Mucosa of descending colon (tissue), 3 donors: ENCODE data around the gene KCNK13. TPM values are rescaled to one million over a fixed set of nuclear protein-coding genes. Genes with fewer than 3 reads are reported as not detected.

ENCODE experiments used
- ATAC-seq: fragments of 200-7000 bp; cut with Tn5 transposase; one replicate; pipeline ENCODE4 v1.9.1; 2020; ENCODE audit warnings: mild to moderate bottlenecking, moderate library complexity
- DNase-seq, 3 donors: peaks; one replicate each; pipeline ENCODE4 v3.0.0-alpha.2; 2020
- H3K36me3 ChIP-seq: fragments of 200-600 bp; one replicate; pipeline ENCODE4 v1.8.0; 2021; ENCODE audit warnings: low read depth, mild to moderate bottlenecking
- H3K4me1 ChIP-seq: fragments of 200-600 bp; one replicate; pipeline ENCODE4 v1.8.0; 2021; ENCODE audit warnings: low read depth, mild to moderate bottlenecking
- H3K4me3 ChIP-seq: fragments of 200-600 bp; one replicate; pipeline ENCODE4 v1.8.0; 2021; ENCODE audit warnings: mild to moderate bottlenecking
- H3K9me3 ChIP-seq: fragments of 200-600 bp; one replicate; pipeline ENCODE4 v1.8.0; 2021; ENCODE audit warnings: mild to moderate bottlenecking
- intact Hi-C, 2 donors: fragments of 100-400 bp; cut with DNase I in 1 of 2; cut with micrococcal nuclease in 1 of 2; formaldehyde crosslinking; loops; one replicate each; pipeline versions ENCODE4 v1.11.0 to v1.11.1; 2022; cut with DNase I, micrococcal nuclease
- total RNA-seq, 3 donors: library from RNA; stranded (reverse); fragmentation: NEBNext Ultra II Directional in 2 of 3; extraction: Animal tissue kit (Norgen Biotek cat#: 25700) in 2 of 3; gene quantifications; one replicate each; pipeline versions ENCODE4 v1.2.1 to v1.2.4, GENCODE V29; 2021 to 2023
- TF ChIP-seq, protein P1 (sequence below): fragments of 200-600 bp; IDR thresholded peaks from one replicate; pipeline ENCODE4 v1.8.0; 2022; ENCODE audit warnings: antibody characterized with exemption, mild to moderate bottlenecking
- donor health status: DM: no; HTN: no; CAD: no; lungs with moderate emphysema.
- donor health status: DM: no; HTN: no; CAD: no.
- donor health status: DM: no; HTN: yes; CAD: no.

KCNK13 gene
- total RNA-seq, 3 donors from 2014 or later = 0.25 to 0.67 (median 0.29) TPM

DNA sequence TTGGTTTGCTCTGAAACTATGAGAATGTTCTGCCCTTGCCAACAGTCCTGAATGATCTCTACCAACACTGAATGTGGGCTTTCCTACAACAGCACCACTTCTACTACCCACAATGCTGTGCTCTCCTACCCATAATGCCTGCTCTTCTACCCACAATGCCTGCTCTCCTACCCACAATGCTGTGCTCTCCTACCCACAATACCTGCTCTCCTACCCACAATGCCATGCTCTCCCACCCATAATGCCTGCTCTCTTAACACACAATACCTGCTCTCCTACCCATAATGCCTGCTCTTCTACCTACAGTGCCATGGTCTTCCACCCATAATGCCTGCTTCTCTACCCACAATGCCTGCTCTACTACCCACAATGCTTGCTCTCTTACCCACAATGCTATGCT lies 92.3 kb downstream of the KCNK13 start:
- Histone ChIP-seq H3K36me3 (no peaks in the 10 kb centered on the region), H3K4me3 (no peak overlapping the region), H3K4me1 (no peaks in the 10 kb centered on the region), H3K9me3 (no peaks in the 10 kb centered on the region)
- DNase-seq (no peak), ATAC-seq (no peak)
- TF ChIP-seq, protein P1, sequence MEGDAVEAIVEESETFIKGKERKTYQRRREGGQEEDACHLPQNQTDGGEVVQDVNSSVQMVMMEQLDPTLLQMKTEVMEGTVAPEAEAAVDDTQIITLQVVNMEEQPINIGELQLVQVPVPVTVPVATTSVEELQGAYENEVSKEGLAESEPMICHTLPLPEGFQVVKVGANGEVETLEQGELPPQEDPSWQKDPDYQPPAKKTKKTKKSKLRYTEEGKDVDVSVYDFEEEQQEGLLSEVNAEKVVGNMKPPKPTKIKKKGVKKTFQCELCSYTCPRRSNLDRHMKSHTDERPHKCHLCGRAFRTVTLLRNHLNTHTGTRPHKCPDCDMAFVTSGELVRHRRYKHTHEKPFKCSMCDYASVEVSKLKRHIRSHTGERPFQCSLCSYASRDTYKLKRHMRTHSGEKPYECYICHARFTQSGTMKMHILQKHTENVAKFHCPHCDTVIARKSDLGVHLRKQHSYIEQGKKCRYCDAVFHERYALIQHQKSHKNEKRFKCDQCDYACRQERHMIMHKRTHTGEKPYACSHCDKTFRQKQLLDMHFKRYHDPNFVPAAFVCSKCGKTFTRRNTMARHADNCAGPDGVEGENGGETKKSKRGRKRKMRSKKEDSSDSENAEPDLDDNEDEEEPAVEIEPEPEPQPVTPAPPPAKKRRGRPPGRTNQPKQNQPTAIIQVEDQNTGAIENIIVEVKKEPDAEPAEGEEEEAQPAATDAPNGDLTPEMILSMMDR = no peak
- intact Hi-C loops = no loop called here

DNA sequence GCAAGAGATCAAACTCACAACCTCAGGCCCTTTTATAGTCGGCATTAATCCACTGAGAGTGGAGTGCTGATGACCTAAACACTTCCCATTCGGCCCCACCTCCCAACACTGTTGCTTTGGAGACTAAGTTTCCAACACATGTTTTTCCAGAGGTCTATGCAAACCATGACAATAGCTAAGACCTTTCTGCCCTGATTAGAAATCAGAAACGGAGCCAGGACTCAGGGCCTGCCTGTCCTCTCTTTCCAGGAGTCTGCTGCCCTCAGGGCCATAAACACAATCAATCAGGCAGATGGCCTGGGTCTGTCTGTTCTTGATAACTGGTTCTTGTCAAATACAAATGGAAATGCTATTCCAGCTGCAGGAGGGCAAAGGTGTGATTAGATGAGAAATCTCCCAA lies 97.4 kb downstream of the KCNK13 start:
- ATAC-seq = no peak
- intact Hi-C loops = no loop called here
- no peaks in the 10 kb centered on the region for H3K4me1 ChIP-seq
- no peak for DNase-seq
- H3K4me3 ChIP-seq = no peak overlapping the region
- TF ChIP-seq, protein P1 = no peak
- H3K36me3 ChIP-seq = no peaks in the 10 kb centered on the region
- H3K9me3 ChIP-seq = no peaks in the 10 kb centered on the region

DNA sequence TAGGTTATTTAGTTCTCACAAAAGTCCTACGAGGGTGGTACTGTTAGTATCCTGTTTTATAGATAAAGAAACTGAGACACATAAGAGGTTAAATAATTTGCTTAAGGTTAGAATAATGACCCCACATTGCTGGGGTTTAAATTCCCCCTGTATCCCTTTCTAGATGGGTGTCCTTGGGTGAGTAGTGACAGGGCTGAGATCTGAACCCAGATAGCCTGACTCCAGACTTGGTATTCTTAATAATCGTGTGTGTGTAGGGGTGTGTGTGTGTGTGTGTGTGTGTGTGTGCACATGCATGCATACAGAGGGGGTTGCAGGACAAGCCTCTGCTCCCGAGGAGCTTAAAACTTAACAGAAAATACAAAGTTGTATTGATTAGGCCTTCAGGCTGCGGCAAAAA lies 97.9 kb downstream of the KCNK13 start:
- DNase-seq (no peak), ATAC-seq (no peak)
- H3K36me3 ChIP-seq = no peaks in the 10 kb centered on the region
- H3K4me3 ChIP-seq = no peak overlapping the region
- H3K4me1 ChIP-seq = no peaks in the 10 kb centered on the region
- H3K9me3 ChIP-seq = no peaks in the 10 kb centered on the region
- TF ChIP-seq, protein P1 = no peak
- intact Hi-C loops = no loop called here

DNA sequence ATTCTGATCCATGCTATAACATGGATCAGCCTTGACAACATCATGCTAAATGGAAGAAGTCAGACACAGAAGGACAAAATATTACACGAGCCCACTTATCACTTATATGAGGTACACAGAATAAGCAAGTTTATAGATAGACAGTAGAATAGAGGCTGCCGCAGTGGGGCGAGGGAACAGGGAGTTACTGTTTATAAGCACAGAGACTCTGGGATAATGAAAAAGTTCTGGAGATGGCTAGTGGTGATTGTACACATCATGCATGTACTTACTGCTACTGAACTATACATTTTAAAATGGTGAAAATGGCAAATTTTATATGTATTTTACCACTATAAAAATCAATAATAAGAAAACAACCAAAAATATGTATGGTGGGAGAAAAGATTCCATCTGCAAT lies 99.3 kb downstream of the KCNK13 start:
- Histone ChIP-seq H3K4me1 (no peaks in the 10 kb centered on the region), H3K36me3 (no peaks in the 10 kb centered on the region), H3K4me3 (no peak overlapping the region), H3K9me3 (no peaks in the 10 kb centered on the region)
- TF ChIP-seq, protein P1 = no peak
- DNase-seq (no peak), ATAC-seq (no peak)
- intact Hi-C loops = no loop called here

DNA sequence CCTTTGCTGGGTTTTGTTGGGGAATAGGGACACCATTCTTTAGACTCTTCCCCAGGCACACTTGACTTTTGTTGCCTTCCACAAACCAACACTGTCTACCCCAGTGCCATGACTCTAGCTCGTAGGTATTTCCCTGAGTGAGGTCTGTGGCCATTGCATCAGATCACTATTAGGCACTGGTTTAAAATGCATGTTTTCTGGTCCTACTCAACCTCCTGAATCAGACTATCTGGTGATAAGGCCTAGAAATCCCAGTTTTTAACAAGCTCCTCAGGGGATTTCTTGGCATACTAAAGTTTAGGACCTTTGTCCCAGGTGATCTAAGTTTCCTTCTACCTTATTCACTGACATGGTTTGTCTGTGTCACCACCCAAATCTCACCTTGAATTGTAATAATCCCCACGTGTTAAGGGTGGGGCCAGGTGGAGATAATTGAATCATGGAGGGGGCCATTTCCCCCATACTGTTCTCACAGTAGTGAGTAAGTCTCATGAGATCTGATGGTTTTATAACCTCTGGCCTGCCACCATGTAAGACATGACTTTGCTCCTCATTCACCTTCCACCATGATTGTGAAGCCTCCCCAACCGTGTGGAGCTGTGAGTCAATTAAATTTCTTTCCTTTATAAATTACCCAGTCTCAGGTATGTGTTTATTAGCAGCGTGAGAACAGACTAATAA lies 106.8 kb downstream of the KCNK13 start:
- intact Hi-C loops = no loop called here

More for the DNA sequence above, 106.8 kb downstream of the KCNK13 start:
- DNase-seq (no peak), ATAC-seq (no peak)
- Histone ChIP-seq H3K9me3 (no peaks in the 10 kb centered on the region), H3K4me3 (no peak overlapping the region), H3K4me1 (no peaks in the 10 kb centered on the region), H3K36me3 (no peaks in the 10 kb centered on the region)
- TF ChIP-seq, protein P1 = no peak
